Subcutaneous abdominal adipose tissue (tissue), 5 donors: ENCODE results near the gene ANGEL2.
"Not testable (repeated sequence)": the region's sequence is repeated elsewhere in the genome, so short reads cannot be mapped to it uniquely, and the experiment has no call there.

Source experiments
- H3K27ac ChIP-seq: one replicate; pipeline ENCODE4 v1.7.0; 2013; ENCODE audit warnings: low read depth, mild to moderate bottlenecking, inconsistent platforms, low read length, moderate library complexity
- H3K27me3 ChIP-seq, 5 donors: one replicate each; pipeline ENCODE4 v1.7.0; 2013; ENCODE audit warnings: low read length in 5 of 5, inconsistent platforms in 1 of 5; ENCODE audit not compliant: control insufficient read depth in 5 of 5, insufficient read depth in 4 of 5
- H3K36me3 ChIP-seq, 5 donors: one replicate each; pipeline ENCODE4 v1.7.0; 2013; ENCODE audit warnings: low read length in 5 of 5; ENCODE audit not compliant: control insufficient read depth in 5 of 5, insufficient read depth in 5 of 5
- H3K4me1 ChIP-seq, 5 donors: one replicate each; pipeline ENCODE4 v1.7.0; 2013; ENCODE audit warnings: low read length in 5 of 5, mild to moderate bottlenecking in 3 of 5, moderate library complexity in 1 of 5; ENCODE audit not compliant: control insufficient read depth in 5 of 5, insufficient read depth in 5 of 5
- H3K4me3 ChIP-seq, 5 donors: one replicate each; pipeline ENCODE4 v1.7.0; 2013; ENCODE audit warnings: low read length in 5 of 5, low read depth in 1 of 5
- H3K9ac ChIP-seq, 5 donors: one replicate each; pipeline ENCODE4 v1.7.0; 2013; ENCODE audit warnings: low read length in 5 of 5, mild to moderate bottlenecking in 4 of 5, moderate library complexity in 3 of 5
- H3K9me3 ChIP-seq, 5 donors: one replicate each; pipeline ENCODE4 v1.7.0; 2013; ENCODE audit warnings: low read length in 5 of 5; ENCODE audit not compliant: control insufficient read depth in 5 of 5
- donor health status: healthy.
- donor health status: healthy.
- donor health status: healthy.
- donor health status: healthy.
- donor health status: healthy.

ANGEL2 gene

GRCh38 chr1:212964993-212965392 lies 50.7 kb downstream of the ANGEL2 start:
- not testable (repeated sequence) for H3K9ac ChIP-seq, H3K4me1 ChIP-seq, H3K4me3 ChIP-seq, H3K36me3 ChIP-seq, H3K27me3 ChIP-seq, H3K9me3 ChIP-seq, H3K27ac ChIP-seq

DNA sequence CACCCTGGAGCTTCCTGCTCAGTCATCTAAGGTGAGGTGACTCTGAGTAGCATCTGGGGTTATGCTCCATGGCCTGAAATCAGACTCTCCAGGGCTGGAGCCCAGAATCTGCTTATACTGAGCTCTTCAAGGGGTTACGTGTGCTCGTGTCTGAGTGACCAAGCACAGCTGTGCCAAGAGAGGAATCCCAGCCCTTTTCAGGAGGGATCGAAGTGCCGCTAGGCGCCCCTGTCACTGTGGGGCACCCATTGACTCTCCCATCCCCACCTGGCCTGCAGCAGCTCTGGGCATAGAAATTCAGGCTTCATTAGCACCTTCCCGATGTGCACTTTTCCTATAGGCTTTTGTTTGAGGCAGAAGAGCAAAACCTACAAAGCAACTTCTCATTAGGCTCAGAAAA lies 51.6 kb downstream of the ANGEL2 start:
- Histone ChIP-seq H3K27ac (no peak overlapping the region), H3K36me3 (no peaks in the 10 kb centered on the region), H3K4me3 (no peak overlapping the region), H3K4me1 (peaks cover 0 to 4% (median 0%) of the 10 kb centered on the region in 5 donors), H3K9me3 (no peaks in the 10 kb centered on the region), H3K9ac (no peak overlapping the region), H3K27me3 (peaks cover 0 to 4% (median 0%) of the 10 kb centered on the region in 5 donors)

- Histone ChIP-seq H3K36me3 (no peaks in the 10 kb centered on the region), H3K9ac (no peak overlapping the region), H3K4me3 (no peak overlapping the region), H3K27me3 (peaks cover 0 to 7% (median 2%) of the 10 kb centered on the region in 5 donors), H3K9me3 (no peaks in the 10 kb centered on the region), H3K27ac (no peak overlapping the region), H3K4me1 (peaks cover 0 to 4% (median 0%) of the 10 kb centered on the region in 5 donors)
Observed at GRCh38 chr1:212962509-212962908, 53.2 kb downstream of the ANGEL2 start.

- H3K9me3 ChIP-seq: no peaks in the 10 kb centered on the region
Observed at GRCh38 chr1:212960932-212961331, 54.7 kb downstream of the ANGEL2 start.

DNA sequence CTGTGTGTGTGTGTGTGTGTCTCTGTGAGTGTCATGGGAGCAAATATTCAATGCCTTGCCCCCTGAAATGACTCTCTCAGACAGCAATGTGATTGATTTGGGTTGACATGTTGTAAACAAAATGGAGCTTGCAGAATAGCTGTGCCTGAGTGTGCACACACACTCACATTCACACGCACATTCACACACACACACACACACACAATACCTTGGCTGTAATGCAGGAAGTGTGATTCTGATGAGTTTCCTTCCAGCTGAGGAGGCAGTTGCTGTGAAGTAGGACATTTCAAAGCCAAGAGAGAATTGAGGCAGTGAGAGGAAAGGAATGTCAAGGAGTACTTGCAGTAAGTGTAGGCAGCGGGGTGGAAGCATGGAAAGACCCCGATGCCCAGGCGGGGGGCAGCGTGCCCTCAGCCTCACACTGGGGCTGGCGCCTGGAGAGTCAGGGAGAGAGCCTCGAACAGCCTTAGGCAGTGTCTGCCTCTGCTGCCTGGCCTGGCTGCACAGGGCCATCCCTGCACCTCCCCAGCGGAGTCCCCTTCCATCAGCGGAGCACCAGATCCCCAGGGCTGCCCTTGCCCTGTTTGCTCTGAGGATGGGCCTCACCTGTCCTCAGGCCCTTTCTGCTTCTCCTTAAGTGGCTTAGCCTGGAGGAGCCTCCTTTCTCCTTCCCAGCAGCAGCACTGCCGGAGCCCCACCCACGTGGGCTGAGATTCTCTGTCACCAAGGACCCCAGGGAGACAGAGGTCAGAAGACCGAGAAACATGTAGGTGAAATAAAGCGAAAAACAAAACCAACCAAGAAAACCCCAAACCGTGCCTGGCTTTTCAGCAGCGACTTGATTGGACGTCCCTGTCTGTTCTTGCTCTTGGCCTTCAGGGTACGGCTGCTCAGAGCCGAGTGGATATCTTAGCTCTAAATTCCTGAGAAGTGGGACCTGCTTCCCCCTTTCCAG lies 56.1 kb downstream of the ANGEL2 start:
- H3K4me1 ChIP-seq: peaks cover 0 to 4% (median 0%) of the 10 kb centered on the region in 5 donors
- H3K9me3 ChIP-seq: no peaks in the 10 kb centered on the region
- H3K9ac ChIP-seq: no peak overlapping the region
- no peak overlapping the region for H3K4me3 ChIP-seq
- H3K36me3 ChIP-seq: no peaks in the 10 kb centered on the region
- H3K27ac ChIP-seq: no peak overlapping the region
- peaks cover 0 to 8% (median 2%) of the 10 kb centered on the region in 5 donors for H3K27me3 ChIP-seq

More at GRCh38 chr1:212960932-212961331, 54.7 kb downstream of the ANGEL2 start:
- no peak overlapping the region for H3K27ac ChIP-seq
- peaks cover 0 to 5% (median 2%) of the 10 kb centered on the region in 5 donors for H3K27me3 ChIP-seq
- no peak overlapping the region for H3K4me3 ChIP-seq
- no peak overlapping the region for H3K9ac ChIP-seq
- peaks cover 0 to 4% (median 0%) of the 10 kb centered on the region in 5 donors for H3K4me1 ChIP-seq
- H3K36me3 ChIP-seq: no peaks in the 10 kb centered on the region

DNA sequence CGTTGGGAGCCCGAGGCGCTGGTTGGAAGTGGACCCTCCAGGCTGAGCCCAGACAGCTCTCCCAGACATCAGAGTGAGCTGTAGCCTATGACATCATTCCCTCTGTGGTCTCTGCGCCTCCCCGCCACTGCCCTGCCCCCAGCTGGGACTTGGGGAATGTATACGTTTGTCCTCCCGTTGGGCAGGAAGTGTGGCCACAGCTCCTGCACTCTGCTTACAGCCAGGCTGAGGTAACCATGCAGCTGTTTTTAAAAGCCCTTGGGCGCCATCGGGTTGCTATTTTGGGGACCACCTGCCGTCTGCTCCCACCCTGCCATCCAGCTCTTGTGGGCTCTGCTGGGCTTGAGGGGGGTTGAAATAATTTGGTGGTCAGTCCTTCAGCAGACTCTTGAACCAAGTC lies 57.5 kb downstream of the ANGEL2 start:
- Histone ChIP-seq H3K27me3 (peaks cover 0 to 11% (median 5%) of the 10 kb centered on the region in 5 donors), H3K27ac (no peak overlapping the region)

GRCh38 chr1:212957546-212957945 lies 58.1 kb downstream of the ANGEL2 start:
- Histone ChIP-seq H3K27me3 (peaks cover 0 to 15% (median 9%) of the 10 kb centered on the region in 5 donors), H3K36me3 (no peaks in the 10 kb centered on the region), H3K9me3 (no peaks in the 10 kb centered on the region), H3K27ac (no peak overlapping the region), H3K4me3 (no peak overlapping the region), H3K9ac (no peak overlapping the region), H3K4me1 (peaks cover 0 to 5% (median 2%) of the 10 kb centered on the region in 5 donors)

More for the DNA sequence above, 57.5 kb downstream of the ANGEL2 start:
- Histone ChIP-seq H3K4me1 (peaks cover 0 to 4% (median 0%) of the 10 kb centered on the region in 5 donors), H3K4me3 (no peak overlapping the region), H3K9me3 (no peaks in the 10 kb centered on the region), H3K36me3 (no peaks in the 10 kb centered on the region), H3K9ac (no peak overlapping the region)

DNA sequence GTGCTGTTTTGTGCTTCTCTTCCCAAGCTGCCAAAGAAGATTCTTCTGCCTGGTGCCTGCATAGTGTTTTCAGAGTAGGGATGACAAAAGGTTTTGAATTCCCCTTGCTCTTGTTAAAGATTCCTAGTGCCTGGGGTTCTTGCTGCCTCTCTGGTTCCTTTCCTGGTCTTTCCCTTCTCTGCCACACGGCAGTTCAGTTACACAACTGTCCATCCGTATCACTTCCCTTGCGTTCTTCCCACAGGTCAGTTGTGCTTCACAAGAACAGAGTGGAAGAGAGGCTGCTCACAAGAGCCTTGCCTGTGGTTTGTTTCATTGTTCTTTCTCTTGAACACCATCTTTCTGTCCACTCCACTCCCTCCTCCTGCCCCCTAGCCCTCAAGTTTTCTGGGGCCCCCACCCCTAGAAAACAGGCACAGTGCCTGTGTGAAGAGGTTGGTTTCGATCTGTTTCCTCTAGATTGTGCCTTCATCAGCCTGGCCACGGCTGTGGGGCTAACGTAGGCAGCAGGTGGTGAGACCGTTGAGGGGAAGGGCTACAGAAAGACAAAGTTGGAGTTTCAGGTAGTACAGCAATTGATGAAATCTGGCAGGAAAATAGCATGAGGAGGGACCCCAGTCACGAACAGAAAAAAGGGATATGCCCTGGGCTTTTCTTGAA lies 59.6 kb downstream of the ANGEL2 start:
- H3K36me3 ChIP-seq: no peaks in the 10 kb centered on the region
- H3K4me3 ChIP-seq: no peak overlapping the region
- peaks cover 2 to 16% (median 15%) of the 10 kb centered on the region in 5 donors for H3K4me1 ChIP-seq
- H3K27me3 ChIP-seq: peaks cover 7 to 28% (median 17%) of the 10 kb centered on the region in 5 donors
- H3K9ac ChIP-seq: no peak overlapping the region
- H3K27ac ChIP-seq: no peak overlapping the region
- H3K9me3 ChIP-seq: no peaks in the 10 kb centered on the region

DNA sequence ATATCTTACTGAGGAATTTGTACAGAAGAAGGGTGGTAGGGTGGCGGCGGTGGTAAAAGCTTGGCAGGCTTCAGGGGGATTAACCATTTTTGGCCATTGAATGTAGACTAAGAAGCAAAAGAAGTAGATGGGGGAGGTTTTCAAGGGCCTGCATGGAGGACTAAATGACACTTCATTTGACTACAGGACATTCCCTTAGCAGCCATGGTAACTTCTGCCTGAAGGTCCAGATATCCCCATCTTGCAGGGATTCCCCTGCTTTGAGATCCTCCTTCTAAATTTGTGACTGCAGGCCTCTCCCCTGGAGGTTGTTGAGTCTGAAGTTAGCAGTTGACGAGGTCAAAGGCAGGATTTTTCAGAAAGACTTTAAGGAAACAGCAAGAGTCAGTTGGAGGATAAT lies 60.6 kb downstream of the ANGEL2 start:
- H3K27ac ChIP-seq: no peak overlapping the region
- no peaks in the 10 kb centered on the region for H3K9me3 ChIP-seq
- peaks cover 11 to 37% (median 23%) of the 10 kb centered on the region in 5 donors for H3K27me3 ChIP-seq
- H3K4me3 ChIP-seq: no peak overlapping the region
- no peaks in the 10 kb centered on the region for H3K36me3 ChIP-seq
- H3K9ac ChIP-seq: no peak overlapping the region
- H3K4me1 ChIP-seq: peaks cover 2 to 26% (median 24%) of the 10 kb centered on the region in 5 donors

DNA sequence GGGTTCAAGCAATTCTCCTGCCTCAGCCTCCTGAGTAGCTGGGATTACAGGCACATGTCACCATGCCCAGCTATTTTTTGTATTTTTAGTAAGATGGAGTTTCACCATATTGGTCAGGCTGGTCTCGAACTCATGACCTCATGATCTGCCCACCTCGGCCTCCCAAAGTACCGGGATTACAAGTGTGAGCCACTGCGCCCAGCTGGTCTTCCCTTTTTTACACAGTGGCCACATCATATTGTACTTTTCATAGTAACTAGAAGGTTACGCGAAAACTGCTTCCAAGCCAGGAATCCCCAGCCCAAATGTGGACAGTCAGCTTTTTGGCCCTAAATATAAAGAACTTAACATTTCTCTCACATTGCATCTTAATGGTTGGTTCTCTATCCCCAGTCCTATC lies 61.2 kb downstream of the ANGEL2 start:
- Histone ChIP-seq H3K4me3 (no peak overlapping the region), H3K4me1 (peaks cover 2 to 29% (median 24%) of the 10 kb centered on the region in 5 donors), H3K27ac (no peak overlapping the region), H3K27me3 (peaks cover 13 to 43% (median 28%) of the 10 kb centered on the region in 5 donors), H3K9me3 (no peaks in the 10 kb centered on the region), H3K36me3 (no peaks in the 10 kb centered on the region), H3K9ac (no peak overlapping the region)
